Tibial nerve (tissue), 3 donors: Measurements from ENCODE around the gene LPAR1.

ENCODE experiments used
- CTCF ChIP-seq, 5 experiments: fragments of 200-600 bp in 3 of 5; fragments of 450-650 bp in 2 of 5; sonication (generic) in 3 of 5; IDR thresholded peaks; one replicate each; pipeline ENCODE4 v1.5.1; 2016 to 2019; ENCODE audit warnings: antibody characterized with exemption in 5 of 5, mild to moderate bottlenecking in 3 of 5, moderate library complexity in 2 of 5
- POLR2A ChIP-seq, 2 donors: fragments of 450-650 bp; IDR thresholded peaks; one replicate each; pipeline ENCODE4 v1.6.1; 2017; ENCODE audit warnings: antibody characterized with exemption in 2 of 2, mild to moderate bottlenecking in 2 of 2, moderate library complexity in 2 of 2

- TF ChIP-seq POLR2A (IDR thresholded peaks at IDR 0.05) (no peak), CTCF (IDR thresholded peaks at IDR 0.05) (no peak)
Measured at GRCh38 chr9:111030492-111030891, 7.8 kb downstream of the LPAR1 start.
